Keratinocyte (primary cell): ENCODE results near the gene ASCL1. TPM values are rescaled to one million over a fixed set of nuclear protein-coding genes. Genes with fewer than 3 reads are reported as not detected.

Experiments used
- DNase-seq: peaks from one replicate; pipeline ENCODE4 v3.0.0-alpha.2; 2011; ENCODE audit warnings: low read depth, missing footprints, low spot score
- FAIRE-seq: peaks from 2 replicates; lab custom pipeline; 2011; peaks lifted over from hg19 to GRCh38; lab: Jason Lieb, UNC
- H2AFZ ChIP-seq: 2 replicates; pipeline ENCODE4 v1.6.0; 2012; ENCODE audit warnings: low read length, control low read depth, inconsistent platforms; ENCODE audit not compliant: control insufficient read depth
- H3K27ac ChIP-seq: 2 replicates; pipeline ENCODE4 v1.5.1; 2011; ENCODE audit warnings: low read length; ENCODE audit not compliant: control insufficient read depth, insufficient read depth
- H3K27me3 ChIP-seq: 3 replicates; pipeline ENCODE4 v1.6.0; 2011; ENCODE audit warnings: low read length; ENCODE audit not compliant: control insufficient read depth, insufficient read depth; ENCODE audit errors: extremely low read depth
- H3K36me3 ChIP-seq, 2 experiments: 2 replicates in 1 of 2; 3 replicates in 1 of 2; pipeline ENCODE4 v1.5.1; 2011; ENCODE audit warnings: low read length in 2 of 2, mild to moderate bottlenecking in 1 of 2; ENCODE audit not compliant: control insufficient read depth in 2 of 2, insufficient read depth in 2 of 2; ENCODE audit errors: extremely low read depth in 1 of 2
- H3K4me1 ChIP-seq: 3 replicates; pipeline ENCODE4 v1.5.1; 2011; ENCODE audit warnings: low read length; ENCODE audit not compliant: control insufficient read depth, insufficient read depth; ENCODE audit errors: extremely low read depth
- H3K4me2 ChIP-seq: 3 replicates; pipeline ENCODE4 v1.6.0; 2011; ENCODE audit warnings: low read depth, low read length; ENCODE audit not compliant: control insufficient read depth, insufficient read depth; ENCODE audit errors: extremely low read depth
- H3K4me3 ChIP-seq, 3 experiments: fragments of 200-600 bp in 1 of 3; sonication (generic) in 1 of 3; 2 replicates in 2 of 3; 3 replicates in 1 of 3; pipeline ENCODE4 v1.5.1; 2011 to 2016; ENCODE audit warnings: low read length in 3 of 3, mild to moderate bottlenecking in 3 of 3, control low read depth in 2 of 3, inconsistent platforms in 1 of 3, low read depth in 1 of 3, mixed read lengths in 1 of 3, mixed run types in 1 of 3, moderate library complexity in 1 of 3; ENCODE audit not compliant: control insufficient read depth in 2 of 3, insufficient read depth in 2 of 3; ENCODE audit errors: extremely low read depth in 1 of 3
- H3K79me2 ChIP-seq: 2 replicates; pipeline ENCODE4 v1.6.0; 2012; ENCODE audit warnings: low read length; ENCODE audit not compliant: control insufficient read depth, insufficient read depth
- H3K9ac ChIP-seq: 3 replicates; pipeline ENCODE4 v1.6.0; 2011; ENCODE audit warnings: low read length; ENCODE audit not compliant: control insufficient read depth, insufficient read depth; ENCODE audit errors: extremely low read depth
- H3K9me1 ChIP-seq: 3 replicates; pipeline ENCODE4 v1.6.0; 2011; ENCODE audit warnings: low read length; ENCODE audit not compliant: control insufficient read depth, insufficient read depth; ENCODE audit errors: extremely low read depth
- H3K9me3 ChIP-seq: 2 replicates; pipeline ENCODE4 v1.5.1; 2012; ENCODE audit warnings: low read depth, low read length; ENCODE audit not compliant: control insufficient read depth
- H4K20me1 ChIP-seq: 3 replicates; pipeline ENCODE4 v1.6.0; 2011; ENCODE audit warnings: low read length; ENCODE audit not compliant: control insufficient read depth, insufficient read depth; ENCODE audit errors: extremely low read depth
- CTCF ChIP-seq, 3 experiments: IDR thresholded peaks in 1 of 3; conservative IDR thresholded peaks in 1 of 3; optimal IDR thresholded peaks in 1 of 3; 2 replicates in 2 of 3; 3 replicates in 1 of 3; pipeline versions ENCODE3 to v1.5.1; 2011; ENCODE audit warnings: low read length in 3 of 3, mild to moderate bottlenecking in 3 of 3, moderate library complexity in 2 of 3, control low read depth in 1 of 3, inconsistent platforms in 1 of 3; ENCODE audit not compliant: insufficient read depth in 2 of 3; ENCODE audit errors: extremely low read depth in 1 of 3
- EZH2 ChIP-seq: IDR thresholded peaks from one replicate; pipeline ENCODE4 v1.6.1; 2012; ENCODE audit warnings: inconsistent platforms, mild to moderate bottlenecking, low read length, moderate library complexity
- dilution Hi-C: fragments of 300-500 bp; cut with MboI; formaldehyde crosslinking; loops from one replicate; pipeline ENCODE4 v1.7.0; 2020; ENCODE audit warnings: low sequenced_read_pairs; ENCODE audit not compliant: extremely low pct_ligation_motif_present
- polyA plus RNA-seq, 5 experiments: library from polyadenylated mRNA; depleted of rRNA in 3 of 5; stranded (reverse) in 3 of 5; stranded (forward) in 1 of 5; unstranded in 1 of 5; fragments of >200 nt; gene quantifications; 1 replicate in 1 of 5; 2 replicates in 3 of 5; 3 replicates in 1 of 5; pipeline versions ENCODE4 v1.2.1 to v1.2.3, GENCODE V29; 2011 to 2012; ENCODE audit warnings: missing spikeins in 2 of 5, low read depth in 1 of 5, low replicate concordance in 1 of 5

Gene ASCL1
- polyA plus RNA-seq, 1 donor (not counting 4 experiments of a cell fraction or from before 2014, with no cell fraction given) = not detected

- H3K79me2 ChIP-seq = no peaks in the 10 kb centered on the region
- H3K4me2 ChIP-seq = no peak overlapping the region
- no peak overlapping the region for H3K4me3 ChIP-seq
- TF ChIP-seq EZH2 (no peak), CTCF (optimal IDR thresholded peaks at IDR 0.05 in 1 of 3, IDR thresholded peaks at IDR 0.05 in 1 of 3, conservative IDR thresholded peaks at IDR 0.05 in 1 of 3; ENCODE audit: extremely low read depth in 1 of 3, insufficient read depth in 2 of 3, low read length in 3 of 3) (no peak)
- H3K9ac ChIP-seq = no peak overlapping the region
- dilution Hi-C loops = no loop called here
- H3K9me1 ChIP-seq = no peaks in the 10 kb centered on the region
- H3K9me3 ChIP-seq = no peaks in the 10 kb centered on the region
- no peaks in the 10 kb centered on the region for H3K36me3 ChIP-seq
- no peak overlapping the region for H2AFZ ChIP-seq
- no peaks in the 10 kb centered on the region for H3K4me1 ChIP-seq
- no peaks in the 10 kb centered on the region for H4K20me1 ChIP-seq
- DNase-seq (no peak), FAIRE-seq (no peak)
- H3K27me3 ChIP-seq = no peaks in the 10 kb centered on the region
- H3K27ac ChIP-seq = no peak overlapping the region
Observed at GRCh38 chr12:102995372-102995771, 37.9 kb downstream of the ASCL1 start.

Other genes with a start within 250 kb of the ASCL1 start
- gene PAH, start 40.4 kb upstream of the ASCL1 start, polyA plus RNA-seq = not detected in 3 replicates